IMR-90 (cell line): ENCODE data around the gene PLPPR3.

Experiments
- BHLHE40 ChIP-seq: fragments of 150-350 bp; IDR thresholded peaks from 2 replicates; pipeline ENCODE4 v1.6.1; 2016; ENCODE audit warnings: mild to moderate bottlenecking, low read depth, low read length
- CEBPB ChIP-seq: IDR thresholded peaks from 2 replicates; pipeline ENCODE4 v1.6.1; 2012; ENCODE audit warnings: low read depth, low read length, improper control_type of control experiment
- CHD1 ChIP-seq: IDR thresholded peaks from 2 replicates; pipeline ENCODE4 v1.6.1; 2012; ENCODE audit warnings: low read depth, low read length, improper control_type of control experiment
- FOS ChIP-seq: fragments of 150-350 bp; IDR thresholded peaks from 2 replicates; pipeline ENCODE4 v1.6.1; 2016; ENCODE audit warnings: low read depth, low read length
- MAZ ChIP-seq: IDR thresholded peaks from 2 replicates; pipeline ENCODE4 v1.6.1; 2012; ENCODE audit warnings: low read depth, mild to moderate bottlenecking, low read length, improper control_type of control experiment, moderate library complexity, borderline replicate concordance
- MXI1 ChIP-seq: IDR thresholded peaks from 2 replicates; pipeline ENCODE4 v1.6.1; 2012; ENCODE audit warnings: low read depth, mild to moderate bottlenecking, low read length, moderate library complexity, borderline replicate concordance
- NFE2L2 ChIP-seq: fragments of 150-350 bp; IDR thresholded peaks from 2 replicates; pipeline ENCODE4 v1.6.1; 2016; ENCODE audit warnings: low read depth, mild to moderate bottlenecking, low read length
- POLR2A ChIP-seq: IDR thresholded peaks from 2 replicates; pipeline ENCODE4 v1.6.1; 2012; ENCODE audit warnings: mild to moderate bottlenecking, low read depth, low read length
- RAD21 ChIP-seq: IDR thresholded peaks from 2 replicates; pipeline ENCODE4 v1.6.1; 2012; ENCODE audit warnings: low read length, improper control_type of control experiment
- RFX5 ChIP-seq: IDR thresholded peaks from 2 replicates; pipeline ENCODE4 v1.8.0; 2012; ENCODE audit warnings: low read depth, mild to moderate bottlenecking, low read length, moderate library complexity
- TF ChIP-seq, protein P1 (sequence below): conservative IDR thresholded peaks from 2 replicates; pipeline ENCODE4 v1.5.1; 2012; ENCODE audit warnings: mild to moderate bottlenecking, low read depth, low read length, improper control_type of control experiment
- TF ChIP-seq, protein P2 (sequence below): fragments of 150-350 bp; IDR thresholded peaks from 2 replicates; pipeline ENCODE4 v1.6.1; 2016; ENCODE audit warnings: low read depth, mild to moderate bottlenecking, low read length, moderate library complexity, borderline replicate concordance
- TF ChIP-seq, protein P3 (sequence below): fragments of 150-350 bp; IDR thresholded peaks from 2 replicates; pipeline ENCODE4 v1.6.1; 2017; ENCODE audit warnings: mild to moderate bottlenecking, antibody characterized with exemption, low read length, low read depth

DNA sequence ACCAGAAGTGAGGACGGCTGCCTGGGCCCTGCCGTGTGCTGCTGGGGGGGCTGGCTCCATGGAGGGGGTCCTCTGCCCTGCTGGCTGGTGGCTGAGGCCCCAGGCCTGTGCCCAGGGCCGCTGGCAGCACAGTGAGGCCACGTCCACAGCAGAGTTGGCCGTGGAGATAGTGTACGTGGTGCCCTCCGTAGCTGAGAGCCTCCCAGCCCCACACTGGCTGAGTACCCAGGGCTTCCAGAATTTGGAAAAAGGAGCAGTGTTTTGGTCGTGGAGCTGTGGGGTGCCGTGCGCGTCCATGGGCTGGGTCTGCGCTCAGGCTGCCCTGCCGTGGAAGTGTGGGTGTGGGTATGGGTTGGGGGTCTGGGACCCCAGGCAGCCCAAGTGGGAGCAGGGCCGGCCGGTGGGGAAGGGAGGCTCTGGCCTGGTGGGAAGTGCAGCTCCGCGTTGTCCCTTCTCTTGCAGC is 18.6 kb downstream of the PLPPR3 start:
- TF ChIP-seq, protein P1, sequence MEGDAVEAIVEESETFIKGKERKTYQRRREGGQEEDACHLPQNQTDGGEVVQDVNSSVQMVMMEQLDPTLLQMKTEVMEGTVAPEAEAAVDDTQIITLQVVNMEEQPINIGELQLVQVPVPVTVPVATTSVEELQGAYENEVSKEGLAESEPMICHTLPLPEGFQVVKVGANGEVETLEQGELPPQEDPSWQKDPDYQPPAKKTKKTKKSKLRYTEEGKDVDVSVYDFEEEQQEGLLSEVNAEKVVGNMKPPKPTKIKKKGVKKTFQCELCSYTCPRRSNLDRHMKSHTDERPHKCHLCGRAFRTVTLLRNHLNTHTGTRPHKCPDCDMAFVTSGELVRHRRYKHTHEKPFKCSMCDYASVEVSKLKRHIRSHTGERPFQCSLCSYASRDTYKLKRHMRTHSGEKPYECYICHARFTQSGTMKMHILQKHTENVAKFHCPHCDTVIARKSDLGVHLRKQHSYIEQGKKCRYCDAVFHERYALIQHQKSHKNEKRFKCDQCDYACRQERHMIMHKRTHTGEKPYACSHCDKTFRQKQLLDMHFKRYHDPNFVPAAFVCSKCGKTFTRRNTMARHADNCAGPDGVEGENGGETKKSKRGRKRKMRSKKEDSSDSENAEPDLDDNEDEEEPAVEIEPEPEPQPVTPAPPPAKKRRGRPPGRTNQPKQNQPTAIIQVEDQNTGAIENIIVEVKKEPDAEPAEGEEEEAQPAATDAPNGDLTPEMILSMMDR = no peak
- no peak for TF ChIP-seq RAD21
- TF ChIP-seq RFX5 = no peak
- TF ChIP-seq, protein P2, sequence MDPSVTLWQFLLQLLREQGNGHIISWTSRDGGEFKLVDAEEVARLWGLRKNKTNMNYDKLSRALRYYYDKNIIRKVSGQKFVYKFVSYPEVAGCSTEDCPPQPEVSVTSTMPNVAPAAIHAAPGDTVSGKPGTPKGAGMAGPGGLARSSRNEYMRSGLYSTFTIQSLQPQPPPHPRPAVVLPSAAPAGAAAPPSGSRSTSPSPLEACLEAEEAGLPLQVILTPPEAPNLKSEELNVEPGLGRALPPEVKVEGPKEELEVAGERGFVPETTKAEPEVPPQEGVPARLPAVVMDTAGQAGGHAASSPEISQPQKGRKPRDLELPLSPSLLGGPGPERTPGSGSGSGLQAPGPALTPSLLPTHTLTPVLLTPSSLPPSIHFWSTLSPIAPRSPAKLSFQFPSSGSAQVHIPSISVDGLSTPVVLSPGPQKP = no peak
- TF ChIP-seq, protein P3, sequence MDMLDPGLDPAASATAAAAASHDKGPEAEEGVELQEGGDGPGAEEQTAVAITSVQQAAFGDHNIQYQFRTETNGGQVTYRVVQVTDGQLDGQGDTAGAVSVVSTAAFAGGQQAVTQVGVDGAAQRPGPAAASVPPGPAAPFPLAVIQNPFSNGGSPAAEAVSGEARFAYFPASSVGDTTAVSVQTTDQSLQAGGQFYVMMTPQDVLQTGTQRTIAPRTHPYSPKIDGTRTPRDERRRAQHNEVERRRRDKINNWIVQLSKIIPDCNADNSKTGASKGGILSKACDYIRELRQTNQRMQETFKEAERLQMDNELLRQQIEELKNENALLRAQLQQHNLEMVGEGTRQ = no peak
- no peak for TF ChIP-seq FOS
- TF ChIP-seq CHD1 = no peak
- TF ChIP-seq POLR2A = no peak
- TF ChIP-seq CEBPB = no peak
- no peak for TF ChIP-seq MXI1
- TF ChIP-seq NFE2L2 = no peak
- TF ChIP-seq BHLHE40 = no peak
- no peak for TF ChIP-seq MAZ
